ENCODE data around the gene BCL2L13.

DNA sequence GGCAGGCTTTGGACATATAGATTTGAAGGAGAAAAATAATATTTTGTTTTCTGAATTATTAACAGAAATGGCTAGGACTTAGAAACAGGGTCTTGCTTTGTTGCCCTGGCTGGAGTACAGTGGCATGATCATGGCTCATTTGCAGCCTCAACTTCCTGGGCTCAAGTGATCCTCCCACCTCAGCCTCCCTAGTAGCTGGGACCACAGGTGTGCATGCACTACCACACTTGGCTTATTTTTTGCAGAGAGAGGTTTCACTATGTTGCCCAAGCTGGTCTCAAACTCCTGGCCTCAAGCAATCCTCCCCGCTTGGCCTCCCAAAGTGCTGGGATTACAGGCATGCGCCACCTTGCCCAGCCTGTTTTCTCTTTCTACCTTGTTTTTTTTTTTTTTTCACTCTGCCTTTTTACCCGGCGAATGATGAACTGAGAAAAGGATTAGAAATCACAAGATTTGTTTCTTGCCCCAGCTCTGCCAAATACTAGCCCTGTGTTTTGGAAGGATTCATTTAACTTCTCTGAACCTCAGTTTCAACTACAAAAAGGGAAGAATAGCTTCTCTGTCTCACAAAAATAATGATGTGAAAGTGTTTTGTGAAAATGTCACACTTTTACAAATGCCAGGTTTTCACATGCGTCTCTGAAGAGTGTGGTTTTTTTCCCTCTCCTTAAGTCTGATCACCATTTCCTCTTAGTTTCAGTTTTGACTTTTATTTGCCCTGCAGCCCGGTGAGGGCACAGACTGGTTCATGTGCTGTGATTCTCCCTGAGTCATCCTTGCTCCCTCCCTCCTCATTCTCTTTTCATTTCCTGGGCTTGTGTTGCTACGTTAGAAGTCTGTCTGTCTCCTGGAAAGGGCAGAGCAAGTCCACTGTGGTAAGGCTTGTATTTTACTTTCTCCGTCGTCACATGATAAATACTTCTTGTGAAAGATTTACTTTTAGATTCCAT, 67.7 kb downstream of the BCL2L13 start:
- TF ChIP-seq ARNT (IDR thresholded peaks at IDR 0.05), result no peak
- TF ChIP-seq FOXK2 (IDR thresholded peaks at IDR 0.05), result no peak
- TF ChIP-seq FOXM1 (IDR thresholded peaks at IDR 0.05; ENCODE audit: borderline replicate concordance), result no peak
- no peak for TF ChIP-seq HDGF (IDR thresholded peaks at IDR 0.05; ENCODE audit: borderline replicate concordance)
- no peak for TF ChIP-seq SP1 (IDR thresholded peaks at IDR 0.05)
- no peak for TF ChIP-seq ZNF384 (IDR thresholded peaks at IDR 0.05)
- TF ChIP-seq, protein P1, sequence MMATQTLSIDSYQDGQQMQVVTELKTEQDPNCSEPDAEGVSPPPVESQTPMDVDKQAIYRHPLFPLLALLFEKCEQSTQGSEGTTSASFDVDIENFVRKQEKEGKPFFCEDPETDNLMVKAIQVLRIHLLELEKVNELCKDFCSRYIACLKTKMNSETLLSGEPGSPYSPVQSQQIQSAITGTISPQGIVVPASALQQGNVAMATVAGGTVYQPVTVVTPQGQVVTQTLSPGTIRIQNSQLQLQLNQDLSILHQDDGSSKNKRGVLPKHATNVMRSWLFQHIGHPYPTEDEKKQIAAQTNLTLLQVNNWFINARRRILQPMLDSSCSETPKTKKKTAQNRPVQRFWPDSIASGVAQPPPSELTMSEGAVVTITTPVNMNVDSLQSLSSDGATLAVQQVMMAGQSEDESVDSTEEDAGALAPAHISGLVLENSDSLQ (IDR thresholded peaks at IDR 0.05), result no peak
- no peak for TF ChIP-seq BHLHE40 (IDR thresholded peaks at IDR 0.05; ENCODE audit: borderline replicate concordance)
- TF ChIP-seq ELF4 (IDR thresholded peaks at IDR 0.05), result no peak
- no peak for TF ChIP-seq SUZ12 (IDR thresholded peaks at IDR 0.05)
- TF ChIP-seq LEF1 (IDR thresholded peaks at IDR 0.05; ENCODE audit: borderline replicate concordance), result no peak

All from HEK293T (cell line).